ENCODE data around the gene PPFIA2.

GRCh38 chr12:81470923-81471322 is 288.2 kb downstream of the PPFIA2 start:
- TF ChIP-seq CTCF (IDR thresholded peaks at IDR 0.05): no peak
- no peak for TF ChIP-seq CDX4 (CRISPR knock-in tag; IDR thresholded peaks at IDR 0.05; ENCODE audit: borderline replicate concordance)
- no peak for TF ChIP-seq IRF1 (CRISPR knock-in tag; IDR thresholded peaks at IDR 0.05)
- no peak for TF ChIP-seq NR2C2 (CRISPR knock-in tag; IDR thresholded peaks at IDR 0.05)
- no peak for TF ChIP-seq HMGXB4 (CRISPR knock-in tag; IDR thresholded peaks at IDR 0.05)
- TF ChIP-seq NR3C1 (CRISPR knock-in tag; conservative IDR thresholded peaks at IDR 0.05; ENCODE audit: low read depth): no peak
- no peak for TF ChIP-seq MAX (CRISPR knock-in tag; IDR thresholded peaks at IDR 0.05)
- no peak for TF ChIP-seq KAT7 (CRISPR knock-in tag; IDR thresholded peaks at IDR 0.05; ENCODE audit: borderline replicate concordance)
- TF ChIP-seq ZNF512 (CRISPR knock-in tag; IDR thresholded peaks at IDR 0.05; ENCODE audit: borderline replicate concordance): no peak

Measured in WTC11 (cell line).